Lower leg skin (tissue), 4 donors: ENCODE measurements around the gene SNX3. TPM values are rescaled to one million over a fixed set of nuclear protein-coding genes. Genes with fewer than 3 reads are reported as not detected.

Experiments used
- DNase-seq, 2 donors: peaks; one replicate each; pipeline ENCODE4 v3.0.0-alpha.2; 2019; ENCODE audit warnings: low spot score in 2 of 2
- H3K4me3 ChIP-seq: fragments of 200-600 bp; sonication (generic); 2 replicates; pipeline ENCODE4 v1.5.1; 2017; ENCODE audit warnings: mild to moderate bottlenecking, low read depth; ENCODE audit not compliant: poor library complexity, severe bottlenecking
- CTCF ChIP-seq, 3 donors: fragments of 450-650 bp; IDR thresholded peaks; one replicate each; pipeline ENCODE4 v1.5.1; 2016; ENCODE audit warnings: antibody characterized with exemption in 3 of 3, mild to moderate bottlenecking in 3 of 3, moderate library complexity in 2 of 3
- POLR2A ChIP-seq, 2 donors: fragments of 450-650 bp; IDR thresholded peaks; one replicate each; pipeline ENCODE4 v1.6.1; 2016 to 2017; ENCODE audit warnings: antibody characterized with exemption in 2 of 2, mild to moderate bottlenecking in 1 of 2, moderate library complexity in 1 of 2
- WGBS, 2 donors: methylation state at CpG; one replicate each; pipeline ENCODE4 v1.1.5; 2018; 5-methylcytosine and 5-hydroxymethylcytosine counted together
- intact Hi-C: fragments of 100-400 bp; cut with DNase I; formaldehyde crosslinking; loops from one replicate; pipeline ENCODE4 v1.15.0; 2023; ENCODE audit warnings: low total_unique reads
- total RNA-seq, 4 donors: library from RNA; depleted of rRNA; stranded (reverse); fragments of >200 nt; gene quantifications; one replicate each; pipeline ENCODE4 v1.1.0, GENCODE V29; 2016

Gene SNX3
- total RNA-seq, 4 donors from 2014 or later, result 94.6 to 127 (median 100) TPM

GRCh38 chr6:108175176-108175591 is 85.7 kb downstream of the SNX3 start:
- H3K4me3 ChIP-seq, result no peak overlapping the region
- DNase-seq, result no peak
- intact Hi-C loops, result no loop called here
- no peak for TF ChIP-seq CTCF (IDR thresholded peaks at IDR 0.05)
- no peak for TF ChIP-seq POLR2A (IDR thresholded peaks at IDR 0.05)
- 10 to 16% methylated on average over 21 to 22 of the region's 22 CpGs for WGBS, 2 donors

- TF ChIP-seq CTCF (IDR thresholded peaks at IDR 0.05) (no peak), POLR2A (IDR thresholded peaks at IDR 0.05) (no peak)
- no peak overlapping the region for H3K4me3 ChIP-seq
- 17 to 19% methylated on average over 35 to 37 of the region's 43 CpGs for WGBS, 2 donors
- intact Hi-C loops, result no loop called here
- no peak for DNase-seq
Measured at GRCh38 chr6:108174371-108175175, 86.3 kb downstream of the SNX3 start.

GRCh38 chr6:108171918-108172516 is 88.8 kb downstream of the SNX3 start:
- intact Hi-C loops, result no loop called here
- TF ChIP-seq POLR2A (IDR thresholded peaks at IDR 0.05), result no peak
- no peak for TF ChIP-seq CTCF (IDR thresholded peaks at IDR 0.05)
- no peak overlapping the region for H3K4me3 ChIP-seq
- no peak for DNase-seq
- WGBS, 2 donors, result 68% methylated on average over 2 to 3 of the region's 3 CpGs

- DNase-seq, result no peak
Measured at GRCh38 chr6:108171291-108171917, 89.4 kb downstream of the SNX3 start.

More at GRCh38 chr6:108171291-108171917, 89.4 kb downstream of the SNX3 start:
- 41 to 53% methylated on average over 21 of the region's 21 CpGs for WGBS, 2 donors
- no peak for TF ChIP-seq CTCF (IDR thresholded peaks at IDR 0.05)
- TF ChIP-seq POLR2A (IDR thresholded peaks at IDR 0.05), result no peak
- intact Hi-C loops, result no loop called here
- H3K4me3 ChIP-seq, result no peak overlapping the region
